GM11168 (cell line): ENCODE measurements around the gene RWDD2A.
"Not testable (repeated sequence)": the region's sequence is repeated elsewhere in the genome, so short reads cannot be mapped to it uniquely, and the experiment has no call there.

Experiments used
- in situ Hi-C: fragments of 300-500 bp; cut with MboI; formaldehyde crosslinking; loops from one replicate; pipeline ENCODE4 v1.12.0; 2022; ENCODE audit warnings: low sequenced_read_pairs; ENCODE audit not compliant: unreplicated experiment

Gene RWDD2A

GRCh38 chr6:83192871-83193746, at the start of gene RWDD2A, which contains the start of gene PGM3:
Gene RWDD2A, plus strand, starts transcription at chr6:83193357. Its CDS starts 1,095 bp downstream, at chr6:83194452.
Gene PGM3, minus strand, starts transcription at chr6:83193265. Its CDS starts 2,253 bp downstream, at chr6:83191012.
- in situ Hi-C loops, result no loop called here

DNA sequence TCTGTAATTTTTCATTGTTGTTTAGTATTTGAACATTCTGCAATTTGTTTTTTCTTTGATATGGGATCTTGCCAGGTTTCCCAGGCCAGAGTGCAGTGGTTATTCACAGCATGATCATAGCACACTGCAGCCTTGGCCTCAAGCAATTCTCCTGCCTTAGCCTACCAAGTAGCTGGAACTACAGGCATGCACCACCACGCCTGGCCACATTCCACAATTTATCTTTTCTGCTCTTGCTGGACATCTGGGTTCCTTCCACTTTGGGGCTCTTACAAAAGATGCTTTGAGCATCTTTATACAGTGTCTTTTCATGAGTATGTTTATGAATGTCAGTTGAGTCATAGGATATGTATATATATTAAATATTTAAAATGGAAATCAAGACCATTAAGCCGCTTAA, 42.0 kb upstream of the RWDD2A start:
- in situ Hi-C loops, result no loop called here

DNA sequence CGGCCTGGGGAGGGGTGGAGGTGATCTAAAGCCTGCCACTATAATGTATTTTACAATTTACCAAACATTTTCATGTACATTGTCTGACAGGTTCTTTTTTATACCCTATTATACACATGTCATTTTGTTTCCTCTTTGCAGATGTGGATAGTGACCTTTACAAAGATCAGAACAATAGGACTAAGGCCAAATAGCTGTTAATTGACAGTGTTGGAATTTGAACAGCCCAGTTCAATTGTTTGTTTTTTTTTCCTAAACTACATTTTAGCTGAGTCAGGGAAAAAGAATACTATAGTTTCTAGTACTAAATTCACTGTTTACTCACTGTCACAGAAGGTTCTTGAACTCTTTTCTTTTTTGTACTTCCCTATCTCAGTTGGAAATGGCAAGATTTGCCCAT, 40.2 kb upstream of the RWDD2A start:
- in situ Hi-C loops, result no loop called here

DNA sequence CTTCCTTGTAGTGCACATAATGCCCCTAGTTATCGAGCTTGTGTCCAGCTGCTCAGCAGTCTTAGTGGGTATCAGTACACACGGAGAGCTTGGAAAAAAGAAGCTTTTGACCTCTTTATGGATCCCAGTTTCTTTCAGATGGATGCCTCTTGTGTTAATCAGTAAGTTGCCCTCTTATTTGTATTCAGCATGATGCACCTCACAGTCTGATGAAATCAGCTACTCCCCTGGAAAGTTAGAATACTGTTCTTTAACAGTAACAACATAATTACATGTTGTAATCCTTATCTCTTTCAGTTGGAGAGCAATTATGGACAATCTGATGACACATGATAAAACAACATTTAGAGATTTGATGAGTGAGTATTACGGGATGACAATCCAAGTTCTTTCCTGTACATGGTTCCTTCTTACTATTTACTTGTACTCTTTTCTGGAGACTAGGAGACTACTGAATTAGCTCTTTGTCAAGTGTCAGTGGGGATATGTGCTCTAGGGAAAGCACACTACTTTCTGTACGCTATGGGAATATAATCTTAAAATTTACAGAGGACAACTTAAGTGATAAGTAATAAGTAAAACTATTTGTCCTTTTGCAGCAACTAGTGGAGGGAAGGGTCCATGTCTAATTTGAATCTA, 39.2 kb upstream of the RWDD2A start:
- in situ Hi-C loops, result no loop called here

DNA sequence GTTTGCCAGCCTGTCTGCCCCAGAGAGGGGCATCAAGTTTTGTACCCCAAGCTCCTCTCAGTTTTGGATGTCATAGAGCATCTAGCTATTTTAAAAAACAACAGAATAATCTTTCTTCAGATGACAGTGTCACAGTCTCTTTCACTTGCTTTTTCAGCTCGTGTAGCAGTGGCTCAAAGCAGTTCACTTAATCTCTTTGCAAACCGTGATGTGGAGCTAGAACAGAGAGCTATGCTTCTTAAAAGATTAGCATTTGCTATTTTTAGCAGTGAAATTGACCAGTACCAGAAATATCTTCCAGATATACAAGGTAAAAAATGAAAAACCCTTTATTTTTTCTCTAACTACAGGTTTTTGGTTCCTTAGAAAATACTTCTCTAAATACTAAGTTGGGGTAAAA, 37.4 kb upstream of the RWDD2A start:
- in situ Hi-C loops, result no loop called here

DNA sequence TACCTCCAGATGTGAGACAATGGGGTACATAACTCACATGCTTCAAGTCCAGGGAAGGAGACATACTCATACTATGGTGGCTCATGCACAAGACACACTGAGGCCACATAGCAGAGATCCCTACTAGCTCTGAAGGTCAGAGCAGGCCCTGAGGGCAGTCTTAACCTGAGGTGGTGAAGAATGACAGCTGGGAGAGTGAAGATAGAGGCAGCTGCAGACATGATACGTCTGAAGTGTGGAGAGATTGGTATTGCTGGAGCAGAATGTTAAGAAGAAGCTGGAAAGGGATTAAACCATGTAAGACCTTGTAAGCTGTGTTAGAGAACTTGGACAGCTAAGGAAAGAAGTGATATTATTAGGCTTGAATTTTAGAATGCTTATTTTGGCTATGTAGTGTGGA, 33.0 kb upstream of the RWDD2A start:
- in situ Hi-C loops, result no loop called here

- in situ Hi-C loops, result no loop called here
These were observed 25.4 kb upstream of the RWDD2A start for GRCh38 chr6:83167726-83168278.

DNA sequence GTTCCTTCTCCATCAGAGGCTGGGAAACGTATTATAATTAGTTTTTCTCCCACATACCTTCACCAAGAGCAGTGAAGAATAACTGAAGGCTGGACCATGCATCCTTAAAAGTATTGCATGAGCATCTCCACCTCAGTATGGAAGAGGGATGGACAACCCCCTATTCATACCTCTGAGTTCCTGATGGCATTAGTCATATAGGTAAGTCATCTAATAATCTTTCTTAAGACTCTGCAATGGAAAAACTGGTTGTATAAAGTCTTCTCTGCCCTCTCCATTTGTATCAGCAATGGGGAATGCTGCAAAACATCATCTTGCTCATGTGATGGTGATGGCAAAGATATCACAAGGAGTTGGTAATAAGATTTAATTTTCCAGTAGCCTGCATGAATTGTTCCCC, 24.6 kb upstream of the RWDD2A start:
- in situ Hi-C loops, result no loop called here

DNA sequence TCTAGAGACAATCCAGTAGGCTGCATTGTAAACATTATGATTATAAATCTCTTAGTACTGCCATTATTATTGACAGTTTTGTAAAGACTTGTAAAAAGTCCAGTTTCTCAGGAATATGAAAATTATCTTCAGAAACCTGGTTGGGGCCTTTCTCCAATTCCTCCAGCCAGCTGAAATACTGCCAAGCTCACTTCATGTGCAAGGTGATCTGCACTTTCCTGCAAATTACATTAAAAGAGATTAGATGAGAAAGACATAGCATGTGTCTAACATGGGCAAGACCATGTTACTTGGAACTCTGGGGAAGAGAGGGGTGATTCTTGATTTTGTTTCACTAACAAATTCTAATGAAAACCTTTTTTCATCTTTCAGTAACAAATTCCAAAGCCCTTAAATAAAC, 24.1 kb upstream of the RWDD2A start:
- in situ Hi-C loops, result no loop called here

- in situ Hi-C loops, result no loop called here
These were observed 23.6 kb upstream of the RWDD2A start for GRCh38 chr6:83169511-83169910.

DNA sequence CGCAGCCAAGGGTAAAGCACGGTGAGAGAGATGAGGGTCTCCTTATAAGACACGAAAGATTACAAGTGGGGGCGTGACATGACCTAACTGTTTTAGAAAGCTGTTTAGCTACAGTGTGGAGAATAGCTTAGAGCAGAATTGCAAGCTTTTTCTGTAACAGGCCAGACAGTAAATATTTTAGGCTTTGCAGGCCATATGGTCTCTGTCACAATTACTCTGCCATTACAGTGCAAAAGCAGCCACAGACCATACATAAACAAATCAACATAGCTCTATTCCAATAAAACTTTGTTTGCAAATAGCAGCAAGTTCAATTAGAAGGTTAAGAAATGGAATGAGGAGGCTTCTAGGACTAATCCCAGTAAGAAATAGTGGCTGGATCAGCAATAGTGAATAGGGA, 16.9 kb upstream of the RWDD2A start:
- in situ Hi-C loops, result no loop called here

- in situ Hi-C loops, result no loop called here
These were observed 12.7 kb upstream of the RWDD2A start for GRCh38 chr6:83180426-83180950.

- in situ Hi-C loops, result no loop called here
These were observed 11.0 kb upstream of the RWDD2A start for GRCh38 chr6:83182114-83182513.

- in situ Hi-C loops, result no loop called here
These were observed 9.9 kb upstream of the RWDD2A start for GRCh38 chr6:83183082-83183828.

GRCh38 chr6:83185096-83185495, 8.1 kb upstream of the RWDD2A start:
- in situ Hi-C loops, result no loop called here

- in situ Hi-C loops, result no loop called here
These were observed 4.7 kb upstream of the RWDD2A start for GRCh38 chr6:83188501-83188900.

- in situ Hi-C loops, result no loop called here
These were observed 2.5 kb upstream of the RWDD2A start for GRCh38 chr6:83190626-83191025.

DNA sequence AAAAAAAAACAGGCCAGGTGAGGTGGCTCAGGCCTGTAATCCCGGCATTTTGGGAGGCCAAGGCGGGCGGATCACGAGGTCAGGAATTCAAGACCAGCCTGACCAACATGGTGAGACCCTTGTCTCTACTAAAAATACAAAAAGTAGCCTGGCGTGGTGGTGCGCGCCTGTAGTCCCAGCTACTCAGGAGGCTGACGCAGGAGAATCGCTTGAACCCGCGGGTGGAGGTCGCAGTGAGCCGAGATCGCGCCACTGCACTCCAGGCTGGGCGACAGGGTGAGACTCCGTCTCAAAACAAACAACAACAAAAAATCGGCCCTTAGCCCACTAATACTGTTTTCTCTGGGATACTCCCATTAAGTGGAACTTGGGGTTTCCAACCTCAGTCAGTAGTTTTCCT, 1.2 kb upstream of the RWDD2A start:
- in situ Hi-C loops, result not testable (repeated sequence)

DNA sequence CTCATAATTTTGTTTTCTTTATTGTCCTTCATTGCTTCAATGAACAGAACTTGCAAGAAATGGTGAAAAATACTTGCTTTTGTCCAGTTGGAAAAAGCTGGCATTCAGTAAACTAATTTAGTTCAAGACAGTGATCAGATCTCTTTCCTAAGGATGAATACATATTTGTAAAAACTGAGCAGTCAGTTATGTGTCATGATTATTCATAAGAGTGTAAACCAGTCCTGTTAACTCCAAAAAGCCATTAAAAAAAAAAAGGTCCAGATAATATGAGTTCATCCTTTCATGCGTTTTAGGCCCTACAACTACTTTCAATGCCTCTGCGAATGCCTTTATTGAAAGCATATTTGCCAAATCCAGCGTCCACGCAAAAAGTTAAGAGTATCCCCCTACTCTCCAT, 701 bp upstream of the RWDD2A start:
- in situ Hi-C loops, result no loop called here

DNA sequence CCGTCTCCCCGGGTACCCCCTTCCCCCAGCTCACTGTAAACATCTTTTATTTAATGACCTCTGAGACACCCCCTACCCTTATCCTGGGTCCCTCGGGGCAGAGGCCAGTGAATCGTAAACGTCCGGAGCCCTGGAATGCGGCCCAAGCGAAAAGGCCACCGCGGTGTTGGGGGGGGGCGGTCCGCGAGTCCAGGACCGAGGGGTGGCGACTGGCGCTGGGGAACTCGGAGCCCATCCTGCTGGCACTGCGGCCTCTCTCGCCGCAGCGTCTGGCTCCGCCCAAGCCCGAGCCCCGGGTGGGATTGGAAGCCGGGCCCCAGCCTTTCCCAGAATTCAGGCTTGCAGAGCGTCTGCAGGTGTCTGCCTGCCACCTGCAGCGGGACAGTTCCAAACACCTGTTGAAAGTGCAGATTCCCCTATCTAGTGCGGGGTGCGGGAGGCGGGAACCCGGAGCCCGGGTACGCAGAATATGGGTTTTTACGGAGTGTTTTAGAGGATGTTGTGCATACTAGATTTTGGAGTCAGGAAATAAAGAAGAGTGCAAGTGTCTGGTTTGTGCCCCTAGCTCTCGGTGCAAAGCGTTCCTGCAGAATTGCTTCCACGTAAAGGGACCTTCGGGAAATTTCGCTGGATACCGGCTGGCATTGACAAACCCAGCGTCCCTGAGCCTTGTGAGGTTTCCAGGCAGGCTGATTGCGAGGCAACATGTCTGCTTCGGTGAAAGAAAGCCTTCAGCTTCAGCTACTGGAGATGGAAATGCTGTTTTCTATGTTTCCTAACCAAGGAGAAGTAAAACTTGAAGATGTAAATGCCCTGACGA, 800 bp downstream of the RWDD2A start:
- in situ Hi-C loops, result no loop called here
